Measurements from ENCODE around the gene POP4.

POP4 gene

GRCh38 chr19:29665826-29666577 is 59.9 kb downstream of the POP4 start:
- DNase-seq = no peak

All from activated CD4-positive, CD25-positive, alpha-beta regulatory T cell (primary cell).